Left hindlimb (tissue), 1 donor: ENCODE measurements around the gene POC1A.
A peak's percentile ranks its signal among the peaks of the same experiment; 100 is the strongest.

Experiments used
- DNase-seq: peaks from one replicate; pipeline ENCODE4 v3.0.0-alpha.2; 2018

POC1A gene

GRCh38 chr3:52084216-52084945 lies 69.8 kb downstream of the POC1A start:
- DNase-seq: peak; percentile 24

- peak; percentile 7 for DNase-seq
Measured at GRCh38 chr3:52083556-52084087, 70.6 kb downstream of the POC1A start.

- peak; percentile 25 for DNase-seq
Measured at GRCh38 chr3:52082951-52083350, 71.3 kb downstream of the POC1A start.

- DNase-seq: peak; percentile 15
Measured at GRCh38 chr3:52080830-52081719, 73.1 kb downstream of the POC1A start.

GRCh38 chr3:52079958-52080357 lies 74.3 kb downstream of the POC1A start:
- DNase-seq: peak; percentile 14

- DNase-seq: peak; percentile 17
Measured at GRCh38 chr3:52078781-52079560, 75.3 kb downstream of the POC1A start.

- no peak for DNase-seq
Measured at GRCh38 chr3:52077925-52078324, 76.3 kb downstream of the POC1A start.

- peak; percentile 85 for DNase-seq
Measured at GRCh38 chr3:52076896-52077780, 77.1 kb downstream of the POC1A start.

GRCh38 chr3:52073490-52073889 lies 80.7 kb downstream of the POC1A start:
- no peak for DNase-seq

- DNase-seq: no peak
Measured at GRCh38 chr3:52072471-52072870, 81.8 kb downstream of the POC1A start.

GRCh38 chr3:52072020-52072419 lies 82.2 kb downstream of the POC1A start:
- DNase-seq: no peak

- DNase-seq: peak; percentile 82
Measured at GRCh38 chr3:52070724-52071621, 83.2 kb downstream of the POC1A start.

- DNase-seq: no peak
Measured at GRCh38 chr3:52069855-52070254, 84.4 kb downstream of the POC1A start.

- DNase-seq: no peak
Measured at GRCh38 chr3:52069135-52069534, 85.1 kb downstream of the POC1A start.

GRCh38 chr3:52068730-52069129 lies 85.5 kb downstream of the POC1A start:
- DNase-seq: no peak

GRCh38 chr3:52068055-52068571 lies 86.1 kb downstream of the POC1A start:
- DNase-seq: peak; percentile 94

- DNase-seq: no peak
Measured at GRCh38 chr3:52067526-52067925, 86.7 kb downstream of the POC1A start.

GRCh38 chr3:52067046-52067445 lies 87.2 kb downstream of the POC1A start:
- no peak for DNase-seq

- no peak for DNase-seq
Measured at GRCh38 chr3:52065264-52065756, 88.9 kb downstream of the POC1A start.

GRCh38 chr3:52064561-52064960 lies 89.7 kb downstream of the POC1A start:
- no peak for DNase-seq
